ENCODE results near the gene DAB1.

Gene DAB1

DNA sequence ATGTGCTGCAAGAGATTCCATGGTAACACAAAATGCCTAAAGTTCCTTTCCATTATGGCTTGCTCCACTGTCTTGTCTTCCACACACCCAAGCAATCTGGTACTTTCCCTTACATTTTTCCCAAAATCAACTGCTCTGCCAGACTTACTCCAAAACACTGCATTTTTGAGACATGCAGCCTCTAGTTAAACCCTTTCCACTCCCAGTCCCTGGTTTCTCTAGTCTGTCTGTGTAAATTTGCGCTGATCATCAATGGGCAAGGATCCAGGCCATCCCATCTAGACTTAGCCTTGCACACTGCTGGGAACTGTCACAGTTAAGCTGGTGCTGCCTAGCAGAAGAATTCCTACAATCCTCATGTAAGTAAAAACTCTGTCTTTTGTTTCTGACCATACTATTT is 47.8 kb downstream of the DAB1 start:
- H3K4me3 ChIP-seq (ENCODE audit: low read depth, low read length), result no peak overlapping the region
- in situ Hi-C loops (cut with HindIII; ENCODE audit: low sequenced_read_pairs), result no loop called here
- DNase-seq (ENCODE audit: low read depth), result no peak
- TF ChIP-seq, protein P1, sequence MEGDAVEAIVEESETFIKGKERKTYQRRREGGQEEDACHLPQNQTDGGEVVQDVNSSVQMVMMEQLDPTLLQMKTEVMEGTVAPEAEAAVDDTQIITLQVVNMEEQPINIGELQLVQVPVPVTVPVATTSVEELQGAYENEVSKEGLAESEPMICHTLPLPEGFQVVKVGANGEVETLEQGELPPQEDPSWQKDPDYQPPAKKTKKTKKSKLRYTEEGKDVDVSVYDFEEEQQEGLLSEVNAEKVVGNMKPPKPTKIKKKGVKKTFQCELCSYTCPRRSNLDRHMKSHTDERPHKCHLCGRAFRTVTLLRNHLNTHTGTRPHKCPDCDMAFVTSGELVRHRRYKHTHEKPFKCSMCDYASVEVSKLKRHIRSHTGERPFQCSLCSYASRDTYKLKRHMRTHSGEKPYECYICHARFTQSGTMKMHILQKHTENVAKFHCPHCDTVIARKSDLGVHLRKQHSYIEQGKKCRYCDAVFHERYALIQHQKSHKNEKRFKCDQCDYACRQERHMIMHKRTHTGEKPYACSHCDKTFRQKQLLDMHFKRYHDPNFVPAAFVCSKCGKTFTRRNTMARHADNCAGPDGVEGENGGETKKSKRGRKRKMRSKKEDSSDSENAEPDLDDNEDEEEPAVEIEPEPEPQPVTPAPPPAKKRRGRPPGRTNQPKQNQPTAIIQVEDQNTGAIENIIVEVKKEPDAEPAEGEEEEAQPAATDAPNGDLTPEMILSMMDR (IDR thresholded peaks at IDR 0.05; ENCODE audit: low read depth, low read length, missing control alignments), result no peak

DNA sequence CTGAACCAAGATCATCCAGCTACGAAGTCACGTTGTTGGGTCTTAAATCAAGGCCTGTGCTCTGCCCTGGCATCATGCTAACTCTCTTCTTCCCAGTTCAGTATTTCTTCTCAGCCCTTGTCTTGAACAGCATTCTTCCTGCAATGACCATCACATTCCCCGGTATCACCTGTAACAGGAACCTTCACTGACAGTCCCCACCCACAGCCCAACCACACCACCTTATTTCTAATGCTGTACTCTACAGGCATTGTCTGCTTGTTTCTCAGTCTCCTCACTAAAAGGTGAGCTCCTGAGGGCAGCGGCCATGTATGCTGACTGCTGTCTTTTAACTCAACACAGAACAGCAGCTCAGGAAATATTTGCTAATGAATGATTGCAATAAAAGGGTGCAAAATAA is 54.0 kb downstream of the DAB1 start:
- H3K4me3 ChIP-seq (ENCODE audit: low read depth, low read length), result no peak overlapping the region
- in situ Hi-C loops (cut with HindIII; ENCODE audit: low sequenced_read_pairs), result no loop called here
- no peak for DNase-seq (ENCODE audit: low read depth)
- TF ChIP-seq, protein P1 (IDR thresholded peaks at IDR 0.05; ENCODE audit: low read depth, low read length, missing control alignments), result no peak

DNA sequence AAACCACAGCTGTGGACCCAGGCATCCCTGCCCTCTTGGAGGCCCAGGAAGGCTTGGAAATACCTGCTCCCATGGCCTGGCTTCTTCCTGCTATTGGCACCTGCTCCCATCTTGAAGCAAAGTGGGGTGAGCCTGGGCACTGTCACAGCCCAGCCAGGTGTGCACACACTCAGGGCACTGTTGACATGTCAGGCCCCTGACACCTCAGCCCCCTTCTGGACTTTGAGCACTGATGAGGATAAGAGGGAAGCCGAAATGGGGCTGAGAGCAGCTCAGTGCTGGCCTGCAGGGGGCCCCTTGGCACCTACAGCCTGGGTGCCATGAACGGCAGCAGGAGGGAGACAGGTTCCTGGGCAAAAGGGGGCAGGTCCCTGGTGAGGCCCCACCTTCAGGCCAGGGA is 55.9 kb downstream of the DAB1 start:
- no peak for DNase-seq (ENCODE audit: low read depth)
- TF ChIP-seq, protein P1 (IDR thresholded peaks at IDR 0.05; ENCODE audit: low read depth, low read length, missing control alignments), result no peak
- H3K4me3 ChIP-seq (ENCODE audit: low read depth, low read length), result no peak overlapping the region
- in situ Hi-C loops (cut with HindIII; ENCODE audit: low sequenced_read_pairs), result no loop called here

DNA sequence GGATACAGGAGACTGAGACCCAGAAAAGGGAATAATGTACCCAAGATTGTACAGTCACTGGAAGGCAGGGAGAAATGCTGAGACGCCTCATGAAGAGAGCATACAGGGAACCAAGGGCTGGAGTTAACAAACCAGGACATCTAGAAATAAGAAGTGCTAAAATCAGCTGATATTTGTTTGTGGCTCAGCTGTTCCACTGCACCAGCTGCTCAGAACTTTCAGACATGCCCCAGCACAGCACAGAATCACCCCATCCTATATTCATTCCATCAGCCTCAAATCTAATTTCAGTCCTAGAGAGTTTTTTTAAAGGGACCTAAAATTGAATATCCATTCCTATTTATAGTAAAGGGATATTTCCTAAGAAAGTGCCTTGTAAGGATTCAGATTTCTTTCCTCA is 60.2 kb downstream of the DAB1 start:
- in situ Hi-C loops (cut with HindIII; ENCODE audit: low sequenced_read_pairs), result no loop called here
- DNase-seq (ENCODE audit: low read depth), result no peak
- TF ChIP-seq, protein P1 (IDR thresholded peaks at IDR 0.05; ENCODE audit: low read depth, low read length, missing control alignments), result no peak
- no peak overlapping the region for H3K4me3 ChIP-seq (ENCODE audit: low read depth, low read length)

DNA sequence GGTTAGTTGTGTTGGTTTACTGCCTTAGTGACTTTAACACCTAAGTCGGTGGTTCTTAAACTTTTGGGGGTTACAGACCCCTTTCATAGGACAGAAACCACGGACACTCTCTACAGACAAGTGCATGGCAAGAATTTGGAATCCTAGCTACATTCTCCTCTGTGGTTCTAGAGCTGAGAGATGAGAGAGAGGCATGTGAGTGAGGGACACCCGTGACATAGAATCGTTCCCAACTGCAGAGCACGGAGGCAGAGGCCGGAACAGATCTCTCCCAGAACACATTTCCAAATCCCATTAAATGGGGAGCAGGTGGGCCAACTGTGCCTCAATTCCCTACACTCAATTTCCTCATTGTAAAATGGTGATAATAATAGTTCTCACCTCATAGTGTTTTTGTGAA is 60.7 kb downstream of the DAB1 start:
- H3K4me3 ChIP-seq (ENCODE audit: low read depth, low read length), result no peak overlapping the region
- TF ChIP-seq, protein P1 (IDR thresholded peaks at IDR 0.05; ENCODE audit: low read depth, low read length, missing control alignments), result no peak
- DNase-seq (ENCODE audit: low read depth), result no peak
- in situ Hi-C loops (cut with HindIII; ENCODE audit: low sequenced_read_pairs), result no loop called here

DNA sequence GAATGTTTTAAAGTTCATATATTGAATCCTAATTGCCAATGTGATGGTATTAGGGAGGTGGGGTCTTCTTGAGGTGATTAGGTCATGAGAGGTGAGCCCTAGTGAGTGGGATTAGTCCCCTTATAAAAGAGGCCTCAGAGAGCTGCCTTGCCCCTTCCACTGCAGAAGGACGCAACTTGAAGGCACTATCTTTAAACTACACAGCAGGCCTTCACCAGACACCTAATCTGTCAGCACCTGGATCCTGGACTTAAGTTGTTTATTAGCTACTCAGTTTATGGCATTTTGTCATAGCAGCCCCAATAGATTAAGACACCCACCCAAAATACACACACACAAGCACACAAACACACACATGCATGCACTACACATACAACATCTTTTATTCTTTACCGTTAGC is 61.4 kb downstream of the DAB1 start:
- TF ChIP-seq, protein P1 (IDR thresholded peaks at IDR 0.05; ENCODE audit: low read depth, low read length, missing control alignments), result no peak
- no peak overlapping the region for H3K4me3 ChIP-seq (ENCODE audit: low read depth, low read length)
- no peak for DNase-seq (ENCODE audit: low read depth)
- in situ Hi-C loops (cut with HindIII; ENCODE audit: low sequenced_read_pairs), result no loop called here

DNA sequence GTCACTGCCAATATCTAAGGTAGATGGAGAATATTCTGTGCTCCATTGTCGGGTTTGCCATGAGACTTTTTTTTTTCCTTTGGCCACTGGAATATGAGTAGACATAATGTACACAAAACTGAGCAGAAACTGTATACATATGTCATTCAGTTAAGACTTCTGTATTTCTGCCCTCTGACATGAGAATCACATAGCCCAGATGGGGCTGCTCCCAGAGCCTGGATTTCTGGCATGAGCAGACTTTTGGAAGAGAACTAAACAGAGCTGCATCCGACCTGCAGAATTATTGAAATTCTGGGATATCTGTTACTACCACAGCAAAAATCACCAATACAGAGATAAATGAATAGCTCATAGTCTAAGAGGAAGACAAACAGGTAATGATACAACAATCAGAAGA is 62.3 kb downstream of the DAB1 start:
- H3K4me3 ChIP-seq (ENCODE audit: low read depth, low read length), result no peak overlapping the region
- no peak for DNase-seq (ENCODE audit: low read depth)
- TF ChIP-seq, protein P1 (IDR thresholded peaks at IDR 0.05; ENCODE audit: low read depth, low read length, missing control alignments), result no peak
- in situ Hi-C loops (cut with HindIII; ENCODE audit: low sequenced_read_pairs), result no loop called here
